NCI-H526 (cell line): ENCODE data around the gene IL26.

Source experiments
- DNase-seq, 2 experiments: peaks; one replicate each; lab custom pipeline; 2025; lab: John Stamatoyannopoulos, UW

Gene IL26, protein sequence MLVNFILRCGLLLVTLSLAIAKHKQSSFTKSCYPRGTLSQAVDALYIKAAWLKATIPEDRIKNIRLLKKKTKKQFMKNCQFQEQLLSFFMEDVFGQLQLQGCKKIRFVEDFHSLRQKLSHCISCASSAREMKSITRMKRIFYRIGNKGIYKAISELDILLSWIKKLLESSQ

DNA sequence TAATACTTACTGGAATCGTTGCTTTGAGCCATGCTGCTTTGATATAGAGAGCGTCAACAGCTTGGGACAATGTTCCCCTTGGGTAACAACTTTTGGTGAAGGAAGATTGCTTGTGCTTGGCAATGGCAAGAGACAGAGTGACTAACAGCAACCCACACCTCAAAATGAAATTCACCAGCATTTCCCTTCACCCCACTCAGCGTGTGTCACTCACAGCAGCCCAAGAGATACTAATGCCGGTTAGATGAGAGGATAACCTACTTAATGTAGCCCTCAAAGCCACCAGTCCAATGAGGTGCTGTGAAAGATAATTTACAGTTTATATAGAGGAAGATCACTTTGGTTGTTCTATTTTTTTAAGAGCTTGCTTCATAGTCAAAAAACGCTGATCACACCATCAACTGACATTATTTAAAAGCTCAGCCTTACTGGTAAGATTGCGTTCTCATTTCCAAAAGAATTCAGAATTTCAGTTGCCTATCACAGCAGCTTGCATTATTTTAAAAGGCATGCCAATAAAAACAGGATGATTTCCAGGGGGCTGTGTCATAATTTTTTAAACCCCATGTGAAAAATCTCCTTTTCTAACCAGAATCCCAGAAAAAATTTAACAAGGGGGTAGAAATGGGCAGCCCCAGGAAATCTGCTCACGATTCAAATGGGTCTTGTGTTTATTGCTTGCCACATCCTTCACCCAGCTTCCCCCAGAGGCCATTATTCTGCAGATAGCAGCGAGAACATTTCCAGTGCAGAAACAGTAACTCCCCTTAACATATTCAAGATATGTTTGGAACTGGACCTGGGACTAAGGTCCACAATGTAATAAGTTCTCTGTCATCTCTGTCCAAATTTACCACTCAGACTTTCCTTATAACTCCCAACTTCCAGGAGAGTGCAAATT, at the start of gene IL26:
TSS of gene IL26 (minus strand) at position 235 of the 901 bp plus-strand sequence. CDS start at position 181, 54 bp downstream.
- no peak for DNase-seq

DNA sequence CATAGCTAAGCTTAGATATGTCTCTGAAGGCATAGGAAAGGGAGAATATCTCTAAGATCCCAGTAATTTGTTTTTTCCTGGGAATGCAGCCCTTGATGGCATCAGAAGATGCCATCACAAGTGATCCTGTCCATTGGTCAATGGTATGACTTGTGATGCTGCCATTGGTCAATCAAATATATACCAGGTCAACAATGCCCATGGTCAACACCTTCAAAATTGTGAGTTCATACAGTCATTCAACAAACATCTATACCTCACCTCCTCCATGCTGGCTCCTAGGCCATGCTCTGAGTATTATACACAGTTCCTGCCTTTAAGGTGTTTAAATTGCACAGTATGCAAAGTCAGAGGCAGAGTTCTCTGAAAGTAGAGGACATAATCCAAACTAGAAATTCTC, 47.1 kb upstream of the IL26 start:
- no peak for DNase-seq

DNA sequence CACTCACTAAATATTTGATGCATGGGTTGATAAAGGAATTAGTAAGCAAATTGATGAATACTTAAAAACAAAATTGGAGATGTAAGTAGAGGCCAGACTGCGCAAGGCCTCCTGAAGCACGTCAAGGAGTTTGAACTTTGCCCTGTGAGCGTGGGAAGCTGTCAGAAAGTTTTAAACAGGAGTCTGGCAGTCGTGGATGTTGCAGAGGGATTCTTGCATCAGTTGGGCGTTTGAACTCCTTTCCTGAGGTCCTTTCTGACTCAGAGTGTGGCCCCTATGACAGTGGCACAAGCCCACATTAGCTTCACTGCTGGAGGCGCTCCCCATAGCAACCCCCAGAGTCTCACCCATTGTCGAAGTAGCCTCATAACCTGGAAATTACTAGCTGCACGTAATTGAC, 45.7 kb upstream of the IL26 start:
- no peak for DNase-seq

DNA sequence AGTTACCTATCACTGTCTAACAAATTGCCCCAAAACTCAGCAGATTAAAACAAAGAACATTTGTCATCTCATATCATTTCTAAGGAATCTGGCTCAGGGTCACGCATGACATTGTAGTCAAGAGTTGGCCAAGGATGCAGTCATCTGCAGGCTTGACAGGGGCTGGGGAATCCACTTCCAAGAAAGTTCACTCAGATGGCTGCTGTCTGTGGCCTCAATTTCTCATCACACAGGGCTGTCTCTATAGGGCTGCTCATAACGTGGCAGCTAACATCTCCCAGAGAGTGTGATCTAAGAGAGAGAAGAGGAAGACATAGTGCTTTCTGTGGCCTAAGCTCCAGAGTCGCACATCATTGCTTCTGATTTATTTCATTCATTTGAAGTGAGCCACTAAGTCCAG, 44.7 kb upstream of the IL26 start:
- DNase-seq = no peak

DNA sequence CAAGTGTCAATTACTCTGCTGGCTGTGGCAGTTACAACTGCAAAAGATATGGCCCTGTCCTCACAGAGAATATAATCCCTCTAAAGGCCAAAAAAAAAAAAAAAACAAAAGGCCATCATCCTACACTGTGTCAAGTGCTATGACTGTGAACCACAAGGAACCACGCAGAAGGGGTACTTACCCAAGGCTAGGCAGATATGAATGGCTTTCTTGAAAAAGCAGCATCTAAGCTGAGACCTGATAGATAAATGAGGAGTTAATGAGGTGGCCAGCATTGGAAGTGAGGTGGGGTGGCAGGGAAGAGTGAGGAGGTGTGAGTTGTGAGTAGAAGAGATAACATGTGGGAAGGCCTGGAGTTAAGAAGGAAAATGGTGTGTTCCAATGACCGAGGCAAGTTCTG, 44.2 kb upstream of the IL26 start:
- DNase-seq = no peak

DNA sequence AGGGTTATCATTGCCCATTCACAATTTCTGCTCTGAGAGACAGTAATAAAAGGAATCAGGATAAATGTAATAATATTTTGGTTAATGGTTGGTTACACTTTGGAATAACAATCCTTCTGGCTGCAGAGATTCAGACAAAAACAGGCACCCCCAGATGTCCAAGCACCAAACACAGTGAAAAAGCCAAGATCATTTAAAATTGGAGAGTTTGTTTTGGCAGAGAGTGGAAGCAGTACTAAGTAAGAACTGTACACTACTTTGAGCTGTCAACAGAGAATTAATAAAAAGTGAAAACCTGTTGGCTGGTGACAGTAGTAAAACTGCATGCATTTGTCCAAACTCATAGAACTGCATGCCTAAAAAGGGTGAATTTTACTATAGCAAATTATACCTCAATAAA, 43.4 kb upstream of the IL26 start:
- no peak for DNase-seq

DNA sequence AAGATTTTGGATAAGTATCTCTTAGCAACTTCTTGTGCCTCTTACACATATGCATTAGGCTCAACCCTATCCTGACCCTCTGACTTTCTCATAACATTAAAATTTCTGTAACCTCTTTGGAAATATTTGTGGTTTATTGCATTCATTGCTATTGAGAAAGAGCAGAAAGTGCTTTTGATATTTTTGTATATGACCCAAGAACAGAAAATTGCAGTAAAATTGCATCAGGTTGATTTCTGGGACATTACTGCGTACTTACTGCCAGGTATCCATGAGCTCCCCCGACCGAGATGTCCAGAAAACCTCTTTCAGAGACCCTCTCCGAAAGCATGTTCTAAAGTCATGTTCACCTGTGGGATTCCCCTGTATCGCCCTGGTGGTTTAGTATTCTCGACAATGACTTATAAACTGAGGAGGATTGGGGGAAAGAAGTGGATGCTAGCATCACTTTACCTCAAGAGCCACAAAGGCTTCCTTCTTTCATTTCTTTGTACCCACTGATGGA, 42.3 kb upstream of the IL26 start:
- DNase-seq = no peak

DNA sequence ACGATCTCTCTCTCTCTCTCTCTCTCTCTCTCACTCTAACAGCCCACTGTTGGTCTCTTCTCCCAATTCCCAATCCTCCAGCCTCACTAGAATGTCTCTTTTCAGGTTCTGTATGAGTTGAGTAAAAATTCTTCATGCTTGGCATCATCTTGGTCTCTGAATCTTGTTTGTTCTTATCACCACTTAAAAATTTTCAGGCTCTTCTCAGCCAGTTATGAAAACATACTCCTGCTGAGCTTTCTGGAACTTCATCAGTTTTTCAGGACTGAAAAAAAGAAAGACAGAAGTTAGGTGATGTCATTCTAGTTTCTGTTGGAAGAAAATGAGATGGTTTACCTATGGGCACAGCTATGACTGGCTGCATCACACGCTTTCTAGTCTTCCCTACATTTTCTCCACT, 39.2 kb upstream of the IL26 start:
- DNase-seq = no peak

DNA sequence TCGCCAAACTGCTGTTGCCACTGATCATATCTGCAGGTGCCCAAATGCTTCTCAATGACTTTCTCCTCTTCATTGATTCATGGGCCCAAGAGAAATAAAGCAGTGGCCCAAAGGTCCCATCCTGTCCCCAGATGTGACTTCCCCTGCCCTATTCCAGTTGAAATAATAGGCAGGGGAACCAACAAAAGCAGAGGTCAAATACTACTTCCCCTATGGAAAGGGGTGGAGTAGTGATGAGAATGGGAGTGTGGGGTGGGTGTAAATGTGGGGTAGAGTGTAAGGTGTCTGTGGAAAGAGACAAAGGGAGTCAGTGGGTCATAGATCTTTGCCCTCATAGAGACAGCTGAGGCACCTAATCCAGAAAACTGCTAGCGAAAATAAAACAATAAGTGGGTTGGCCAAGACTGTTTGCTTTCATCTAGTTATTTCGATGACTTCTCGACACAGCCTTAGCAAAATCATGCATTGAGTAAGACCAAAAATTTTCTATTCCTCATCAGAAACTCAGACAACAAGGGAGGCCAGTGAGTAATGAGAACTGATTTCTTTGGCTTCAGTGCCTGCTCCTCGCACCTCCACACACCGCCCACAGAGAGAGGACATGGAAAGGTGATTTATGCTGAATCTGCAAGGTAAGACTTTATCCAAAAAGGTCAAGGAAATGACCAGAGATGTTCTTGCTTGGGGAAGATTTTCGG, 38.7 kb upstream of the IL26 start:
- DNase-seq = no peak

DNA sequence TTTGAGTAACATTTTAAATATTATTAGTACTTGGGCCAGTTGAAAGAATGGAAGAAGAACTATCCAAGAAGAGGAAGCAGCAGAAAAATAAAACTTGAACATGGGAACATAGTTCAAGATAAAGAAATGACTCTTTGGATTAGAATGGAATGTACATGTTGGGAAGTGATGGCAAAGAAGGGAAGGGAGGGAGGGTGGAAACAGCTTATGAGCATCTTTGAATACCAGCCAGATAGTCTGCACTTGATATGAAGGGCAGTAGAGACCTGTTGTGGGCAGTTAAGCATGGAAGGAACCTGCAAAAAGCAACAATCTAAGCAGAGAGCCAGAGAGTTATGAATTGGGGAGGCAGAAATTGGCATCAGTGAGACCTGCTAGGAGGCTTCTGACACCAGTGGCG, 37.8 kb upstream of the IL26 start:
- DNase-seq = no peak

DNA sequence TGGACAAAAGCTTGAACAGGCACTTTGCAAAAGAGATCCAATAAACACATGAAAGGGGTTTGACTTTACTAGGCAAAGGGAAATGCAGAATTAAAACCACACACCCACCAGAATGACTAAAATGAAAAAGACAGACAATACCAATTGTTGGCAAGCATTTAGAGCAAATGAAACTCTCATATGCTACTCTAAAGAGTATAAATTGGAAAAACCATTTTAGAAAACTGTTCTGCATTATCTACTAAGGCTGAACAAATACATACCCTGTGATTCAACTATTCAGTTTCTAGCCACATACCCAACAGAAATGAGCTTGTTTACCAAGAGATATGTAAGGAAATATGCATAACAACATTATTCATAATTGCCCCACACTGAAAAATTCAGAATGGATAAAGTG, 36.3 kb upstream of the IL26 start:
- no peak for DNase-seq

DNA sequence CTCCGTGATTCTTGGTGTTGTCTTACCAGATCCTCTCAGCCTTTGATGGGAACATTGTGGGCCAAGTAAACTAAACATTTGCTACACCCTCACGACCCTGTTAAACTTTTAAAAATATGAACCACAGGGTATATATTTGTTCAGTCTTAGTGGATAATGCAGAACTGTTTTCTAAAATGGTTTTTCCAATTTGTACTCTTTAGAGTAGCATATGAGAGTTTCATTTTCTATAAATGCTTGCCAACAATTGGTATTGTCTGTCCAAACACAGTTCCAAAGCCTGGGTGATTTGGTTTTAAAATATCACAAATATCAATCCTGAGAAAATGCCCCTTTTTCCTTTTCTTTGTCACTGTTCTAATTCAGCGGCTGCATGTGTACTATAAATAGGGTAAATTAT, 34.5 kb upstream of the IL26 start:
- no peak for DNase-seq

DNA sequence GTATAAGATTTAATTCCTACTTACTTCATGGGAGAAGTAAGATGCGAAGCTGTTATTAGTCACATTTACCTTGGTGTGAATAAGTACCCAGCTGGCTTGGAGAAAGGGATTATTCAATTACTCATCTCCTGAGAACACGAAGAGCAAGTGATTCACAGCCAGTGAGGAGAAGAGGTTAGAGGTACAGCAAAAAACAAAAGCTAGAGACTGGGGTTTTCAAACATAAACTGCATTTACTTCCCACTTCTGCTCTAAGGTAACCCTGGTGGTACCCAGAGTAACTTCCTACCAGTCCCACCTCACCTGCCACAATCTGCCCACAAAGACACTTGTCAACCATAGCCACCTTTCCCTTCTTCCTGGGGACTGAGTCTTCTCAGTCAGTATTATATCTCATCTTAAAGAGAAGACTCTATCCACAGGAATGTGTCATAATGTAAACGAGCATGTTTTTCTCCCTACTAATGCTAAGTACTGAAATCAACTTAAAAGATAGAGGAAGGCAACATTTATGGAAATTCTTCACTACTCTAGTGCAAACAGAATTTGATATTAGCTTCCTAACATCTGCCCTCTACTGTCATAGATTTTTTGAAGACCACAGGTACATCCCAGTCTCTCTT, 33.8 kb upstream of the IL26 start:
- DNase-seq = no peak

DNA sequence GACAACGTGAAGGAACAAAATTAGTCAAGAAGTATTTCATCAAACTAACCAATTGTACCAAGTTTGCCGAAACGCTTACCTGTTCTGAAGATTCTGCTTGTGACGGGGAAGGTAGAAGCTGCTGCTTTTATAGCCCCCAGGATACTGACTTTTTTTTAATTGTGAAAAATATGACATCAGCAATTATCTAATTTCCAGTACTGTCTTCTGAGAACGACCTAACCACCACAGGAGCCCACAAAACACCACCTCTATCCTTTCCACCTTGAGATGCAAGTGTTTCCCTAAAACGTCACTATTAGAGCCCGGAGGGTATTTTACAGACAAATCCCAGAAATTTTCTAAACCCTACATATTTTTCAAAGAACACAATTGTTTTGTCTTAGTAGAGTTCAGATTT, 27.9 kb upstream of the IL26 start, which contains the start of gene IL22:
TSS of gene IL22 (minus strand) at position 101 of the 400 bp plus-strand sequence. CDS start 156 bp downstream, outside the sequence.
- no peak for DNase-seq

DNA sequence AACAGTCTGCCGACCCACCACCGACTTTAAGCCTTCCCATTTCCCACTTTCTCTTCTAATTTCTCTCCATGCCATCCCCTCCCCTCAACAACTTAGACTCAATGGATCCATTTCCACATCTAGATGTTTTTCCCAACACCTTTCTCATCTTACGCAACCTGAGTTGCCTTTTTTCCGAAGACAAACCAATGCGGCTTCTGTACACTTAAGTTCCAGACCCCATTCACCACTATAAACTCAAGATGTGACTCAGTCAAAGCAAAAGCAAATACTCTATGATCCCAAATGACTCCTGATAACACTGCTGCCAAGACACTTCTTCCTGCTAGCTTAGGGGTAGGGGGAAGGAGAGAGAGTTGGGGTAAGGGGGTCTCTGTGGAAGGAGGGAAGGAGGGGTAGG, 26.5 kb upstream of the IL26 start:
- DNase-seq = no peak

DNA sequence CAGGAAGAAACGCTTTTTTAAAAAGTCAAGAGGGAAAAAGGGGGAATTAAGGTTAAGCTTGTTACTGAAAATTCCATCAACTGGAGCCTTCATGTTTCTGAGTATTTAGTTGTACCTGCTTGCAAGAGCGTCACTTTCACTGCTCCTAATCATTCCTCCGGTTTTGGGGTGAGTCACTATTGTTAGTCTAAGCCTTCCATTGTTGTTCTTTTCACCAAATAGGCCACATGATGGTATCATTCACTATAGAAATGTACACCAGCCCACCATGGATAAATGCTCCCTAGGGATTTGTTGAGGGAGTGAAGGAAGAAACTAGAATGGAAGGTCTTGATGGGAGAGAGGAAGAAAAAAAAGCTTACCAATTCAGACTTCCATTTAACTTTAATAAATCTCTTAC, 24.8 kb upstream of the IL26 start:
- no peak for DNase-seq

DNA sequence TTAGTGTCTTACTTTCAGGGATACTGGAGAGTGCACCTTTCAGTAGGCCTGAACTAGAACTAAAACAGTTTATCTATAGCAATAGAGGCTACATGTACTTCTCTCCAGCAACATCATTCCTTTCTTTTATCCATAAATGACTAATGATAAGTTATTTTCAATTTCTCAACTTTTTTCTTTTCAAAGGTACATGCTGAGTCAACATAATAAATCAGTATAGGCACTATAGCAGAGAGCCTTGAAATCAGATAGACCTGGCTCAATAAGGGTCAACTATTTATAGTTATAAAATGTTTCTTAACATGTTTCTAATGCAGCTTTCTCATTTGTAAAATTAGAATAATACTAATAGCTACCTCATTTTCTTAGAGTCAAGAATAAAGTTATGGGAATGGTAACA, 22.2 kb upstream of the IL26 start:
- no peak for DNase-seq

DNA sequence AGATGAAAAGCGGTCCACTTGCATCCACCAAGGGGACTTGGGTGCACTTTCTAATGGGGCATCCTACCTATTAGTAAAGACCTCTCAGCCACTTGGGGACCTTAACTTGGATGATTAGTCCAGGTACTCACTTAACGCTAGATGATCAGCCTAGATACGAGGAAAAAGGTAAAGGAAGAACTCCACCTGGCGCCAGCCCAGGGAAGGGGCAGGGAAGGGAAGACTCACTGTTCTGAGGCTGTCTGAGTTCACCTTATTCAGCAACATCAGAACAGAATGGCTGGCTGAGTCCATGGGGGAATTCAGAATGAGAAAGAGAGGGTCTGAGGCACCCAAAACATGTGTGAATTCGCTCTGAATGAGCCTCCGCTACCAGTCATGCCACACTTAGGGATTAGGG, 20.7 kb upstream of the IL26 start:
- no peak for DNase-seq

DNA sequence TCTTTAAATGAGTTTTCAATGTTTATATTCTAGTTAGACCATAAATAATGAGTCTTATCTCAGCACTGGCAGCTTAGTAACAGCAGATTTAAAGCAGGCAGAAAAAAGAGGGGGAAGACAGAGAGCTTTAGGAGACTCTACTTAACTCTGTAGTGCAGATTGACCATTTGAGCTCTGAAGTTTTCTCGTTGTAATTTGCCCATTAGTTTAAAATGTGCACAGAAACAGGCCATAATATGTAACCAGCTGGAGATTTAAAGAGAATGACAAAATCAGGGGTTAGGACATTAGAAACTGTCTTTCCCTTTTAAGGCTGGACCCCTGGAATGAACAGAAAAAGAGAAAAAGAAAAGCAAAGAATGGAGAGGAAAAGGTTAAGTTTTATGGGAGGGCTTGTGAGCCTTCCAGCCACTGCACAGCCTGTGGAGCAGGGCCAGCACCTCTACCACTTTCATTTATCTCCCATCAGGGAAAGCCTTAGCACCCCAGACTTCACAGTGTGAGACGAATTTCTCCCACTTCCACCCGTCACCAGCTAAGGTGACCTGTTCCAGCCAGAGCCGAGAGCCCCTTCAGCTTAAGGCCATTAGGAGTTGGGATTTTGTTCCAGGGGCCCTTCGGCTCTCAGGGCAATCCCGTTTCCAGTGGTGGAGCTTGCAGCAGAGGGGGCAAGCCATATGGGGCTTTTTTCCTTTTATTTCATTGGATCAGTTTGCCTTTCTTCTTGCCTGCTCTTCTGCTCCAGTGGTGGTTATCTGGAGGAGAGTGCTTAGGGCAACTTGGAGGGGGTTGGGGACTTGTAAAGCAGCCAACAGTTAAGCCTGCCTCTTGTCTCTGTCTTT, 19.8 kb upstream of the IL26 start:
- no peak for DNase-seq

DNA sequence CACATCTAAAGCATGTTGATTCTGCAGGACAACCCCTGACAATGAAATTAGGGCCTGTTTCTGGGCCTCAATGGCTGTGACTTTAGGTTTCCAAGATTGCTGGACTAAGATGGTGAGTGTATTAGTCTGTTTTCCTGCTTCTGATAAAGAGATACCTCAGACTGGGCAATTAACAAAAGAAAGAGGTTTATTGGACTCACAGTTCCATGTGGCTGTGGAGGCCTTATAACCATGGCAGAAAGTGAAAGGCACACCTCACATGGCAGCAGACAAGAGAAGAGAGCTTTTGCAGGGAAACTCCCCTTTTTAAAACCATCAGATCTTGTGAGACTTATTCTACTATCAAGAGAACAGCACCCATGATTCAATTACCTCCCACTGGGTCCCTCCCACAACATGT, 17.2 kb upstream of the IL26 start:
- no peak for DNase-seq

DNA sequence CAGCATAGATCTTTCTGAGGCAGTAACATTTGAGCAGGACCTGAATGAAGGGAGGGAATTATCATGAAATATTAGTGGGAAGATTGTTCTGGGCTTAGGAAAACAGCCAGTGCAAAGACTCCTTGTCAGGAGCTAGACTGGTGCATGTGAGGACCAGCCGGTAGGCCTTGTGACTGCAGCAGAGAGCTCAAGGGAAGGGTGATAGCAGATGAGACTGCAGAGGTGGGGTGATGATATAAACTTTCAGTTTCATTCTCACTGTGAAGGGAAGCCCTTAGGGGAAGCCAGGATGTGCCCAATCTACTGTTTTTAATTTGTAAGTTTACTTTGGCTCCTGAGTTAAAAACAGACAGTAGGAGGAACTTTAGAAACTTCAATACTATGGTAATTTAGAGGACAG, 15.4 kb upstream of the IL26 start:
- no peak for DNase-seq
